Activated naive CD8-positive, alpha-beta T cell (primary cell): ENCODE results near the gene FMN2.

Experiments used
- H3K27ac Mint-ChIP-seq: one replicate; pipeline ENCODE4 v1.8.0; 2021; ENCODE audit warnings: mixed read lengths
- H3K27me3 Mint-ChIP-seq: one replicate; pipeline ENCODE4 v1.8.0; 2021; ENCODE audit warnings: mixed read lengths
- H3K36me3 Mint-ChIP-seq: one replicate; pipeline ENCODE4 v1.8.0; 2021; ENCODE audit warnings: mixed read lengths
- H3K4me1 Mint-ChIP-seq: one replicate; pipeline ENCODE4 v1.8.0; 2021; ENCODE audit warnings: low read depth, mixed read lengths
- H3K4me3 Mint-ChIP-seq: one replicate; pipeline ENCODE4 v1.8.0; 2021; ENCODE audit warnings: mild to moderate bottlenecking, mixed read lengths
- H3K9me3 Mint-ChIP-seq: one replicate; pipeline ENCODE4 v1.8.0; 2021; ENCODE audit warnings: low read depth, mixed read lengths

Gene FMN2

GRCh38 chr1:240091614-240092300 is at the start of gene FMN2:
FMN2 (plus strand) TSS chr1:240091883; CDS start chr1:240092110, 227 bp downstream.
- Mint-ChIP-seq H3K4me3 (peak within 1 kb of the TSS; percentile 62), H3K36me3 (no peaks in the 10 kb centered on the region), H3K27me3 (peaks cover 25% of the 10 kb centered on the region), H3K4me1 (peaks cover 5% of the 10 kb centered on the region), H3K27ac (no peak within 1 kb of the TSS), H3K9me3 (no peaks in the 10 kb centered on the region)

GRCh38 chr1:240044620-240045019 is 47.1 kb upstream of the FMN2 start:
- Mint-ChIP-seq H3K9me3 (no peaks in the 10 kb centered on the region), H3K36me3 (no peaks in the 10 kb centered on the region), H3K4me1 (no peaks in the 10 kb centered on the region), H3K27ac (no peak overlapping the region), H3K27me3 (no peaks in the 10 kb centered on the region), H3K4me3 (no peak overlapping the region)

GRCh38 chr1:240046000-240046399 is 45.7 kb upstream of the FMN2 start:
- Mint-ChIP-seq H3K4me3 (no peak overlapping the region), H3K27me3 (no peaks in the 10 kb centered on the region), H3K4me1 (no peaks in the 10 kb centered on the region), H3K36me3 (no peaks in the 10 kb centered on the region), H3K9me3 (no peaks in the 10 kb centered on the region), H3K27ac (no peak overlapping the region)

- Mint-ChIP-seq H3K4me3 (no peak overlapping the region), H3K9me3 (peaks cover 4% of the 10 kb centered on the region), H3K4me1 (no peaks in the 10 kb centered on the region), H3K27me3 (no peaks in the 10 kb centered on the region), H3K36me3 (no peaks in the 10 kb centered on the region), H3K27ac (no peak overlapping the region)
Measured at GRCh38 chr1:240054109-240054701, 37.5 kb upstream of the FMN2 start.

- Mint-ChIP-seq H3K36me3 (no peaks in the 10 kb centered on the region), H3K27ac (no peak overlapping the region), H3K9me3 (peaks cover 4% of the 10 kb centered on the region), H3K4me3 (no peak overlapping the region), H3K27me3 (no peaks in the 10 kb centered on the region), H3K4me1 (no peaks in the 10 kb centered on the region)
Measured at GRCh38 chr1:240055936-240056335, 35.7 kb upstream of the FMN2 start.

GRCh38 chr1:240056350-240056749 is 35.3 kb upstream of the FMN2 start:
- Mint-ChIP-seq H3K9me3 (peaks cover 4% of the 10 kb centered on the region), H3K4me1 (no peaks in the 10 kb centered on the region), H3K36me3 (no peaks in the 10 kb centered on the region), H3K27ac (no peak overlapping the region), H3K4me3 (no peak overlapping the region), H3K27me3 (no peaks in the 10 kb centered on the region)

GRCh38 chr1:240058049-240058448 is 33.6 kb upstream of the FMN2 start:
- Mint-ChIP-seq H3K27ac (no peak overlapping the region), H3K4me1 (no peaks in the 10 kb centered on the region), H3K36me3 (no peaks in the 10 kb centered on the region), H3K9me3 (peaks cover 4% of the 10 kb centered on the region), H3K4me3 (no peak overlapping the region), H3K27me3 (no peaks in the 10 kb centered on the region)

- Mint-ChIP-seq H3K36me3 (no peaks in the 10 kb centered on the region), H3K9me3 (no peaks in the 10 kb centered on the region), H3K27me3 (peaks cover 4% of the 10 kb centered on the region), H3K4me1 (no peaks in the 10 kb centered on the region), H3K27ac (no peak overlapping the region), H3K4me3 (no peak overlapping the region)
Measured at GRCh38 chr1:240068961-240069360, 22.7 kb upstream of the FMN2 start.

GRCh38 chr1:240070188-240070587 is 21.5 kb upstream of the FMN2 start:
- H3K9me3 Mint-ChIP-seq, result no peaks in the 10 kb centered on the region
- H3K4me1 Mint-ChIP-seq, result no peaks in the 10 kb centered on the region
- no peaks in the 10 kb centered on the region for H3K36me3 Mint-ChIP-seq
- no peak overlapping the region for H3K27ac Mint-ChIP-seq
- H3K27me3 Mint-ChIP-seq, result peaks cover 4% of the 10 kb centered on the region
- no peak overlapping the region for H3K4me3 Mint-ChIP-seq

GRCh38 chr1:240073097-240073496 is 18.6 kb upstream of the FMN2 start:
- H3K4me1 Mint-ChIP-seq, result no peaks in the 10 kb centered on the region
- H3K4me3 Mint-ChIP-seq, result no peak overlapping the region
- peaks cover 4% of the 10 kb centered on the region for H3K27me3 Mint-ChIP-seq
- H3K9me3 Mint-ChIP-seq, result no peaks in the 10 kb centered on the region
- no peak overlapping the region for H3K27ac Mint-ChIP-seq
- H3K36me3 Mint-ChIP-seq, result no peaks in the 10 kb centered on the region

- Mint-ChIP-seq H3K27me3 (peaks cover 4% of the 10 kb centered on the region), H3K36me3 (no peaks in the 10 kb centered on the region), H3K9me3 (no peaks in the 10 kb centered on the region), H3K4me1 (no peaks in the 10 kb centered on the region), H3K4me3 (no peak overlapping the region), H3K27ac (no peak overlapping the region)
Measured at GRCh38 chr1:240074422-240074821, 17.3 kb upstream of the FMN2 start.

- no peaks in the 10 kb centered on the region for H3K9me3 Mint-ChIP-seq
- H3K27ac Mint-ChIP-seq, result no peak overlapping the region
- H3K36me3 Mint-ChIP-seq, result no peaks in the 10 kb centered on the region
- no peak overlapping the region for H3K4me3 Mint-ChIP-seq
- no peaks in the 10 kb centered on the region for H3K4me1 Mint-ChIP-seq
- peaks cover 4% of the 10 kb centered on the region for H3K27me3 Mint-ChIP-seq
Measured at GRCh38 chr1:240074908-240075307, 16.8 kb upstream of the FMN2 start.

- Mint-ChIP-seq H3K27ac (no peak overlapping the region), H3K4me3 (no peak overlapping the region), H3K4me1 (no peaks in the 10 kb centered on the region), H3K9me3 (no peaks in the 10 kb centered on the region), H3K27me3 (peaks cover 6% of the 10 kb centered on the region), H3K36me3 (no peaks in the 10 kb centered on the region)
Measured at GRCh38 chr1:240084337-240084736, 7.3 kb upstream of the FMN2 start.

- Mint-ChIP-seq H3K27me3 (peaks cover 6% of the 10 kb centered on the region), H3K4me3 (no peak overlapping the region), H3K9me3 (no peaks in the 10 kb centered on the region), H3K4me1 (no peaks in the 10 kb centered on the region), H3K27ac (no peak overlapping the region), H3K36me3 (no peaks in the 10 kb centered on the region)
Measured at GRCh38 chr1:240084749-240085148, 6.9 kb upstream of the FMN2 start.

- Mint-ChIP-seq H3K9me3 (no peaks in the 10 kb centered on the region), H3K36me3 (no peaks in the 10 kb centered on the region), H3K4me3 (no peak overlapping the region), H3K27ac (no peak overlapping the region), H3K4me1 (peaks cover 5% of the 10 kb centered on the region), H3K27me3 (peaks cover 17% of the 10 kb centered on the region)
Measured at GRCh38 chr1:240086726-240087125, 5.0 kb upstream of the FMN2 start.

- Mint-ChIP-seq H3K9me3 (no peaks in the 10 kb centered on the region), H3K27ac (no peak overlapping the region), H3K36me3 (no peaks in the 10 kb centered on the region), H3K4me1 (peaks cover 5% of the 10 kb centered on the region), H3K4me3 (no peak overlapping the region), H3K27me3 (peaks cover 20% of the 10 kb centered on the region)
Measured at GRCh38 chr1:240090014-240090413, 1.7 kb upstream of the FMN2 start.
